Suprapubic skin (tissue), 4 donors: ENCODE measurements around the gene FEM1A. TPM values are rescaled to one million over a fixed set of nuclear protein-coding genes. Genes with fewer than 3 reads are reported as not detected.
"Not testable (repeated sequence)": the region's sequence is repeated elsewhere in the genome, so short reads cannot be mapped to it uniquely, and the experiment has no call there.

Experiments used
- DNase-seq, 2 donors: peaks; one replicate each; pipeline ENCODE4 v3.0.0-alpha.2; 2019; ENCODE audit warnings: low spot score in 2 of 2
- H3K27ac ChIP-seq: fragments of 200-600 bp; sonication (generic); one replicate; pipeline ENCODE4 v1.5.1; 2019
- H3K27me3 ChIP-seq: fragments of 200-600 bp; sonication (generic); one replicate; pipeline ENCODE4 v1.5.1; 2019
- H3K36me3 ChIP-seq: fragments of 200-600 bp; sonication (generic); one replicate; pipeline ENCODE4 v1.5.1; 2019
- H3K4me1 ChIP-seq: fragments of 200-600 bp; sonication (generic); one replicate; pipeline ENCODE4 v1.5.1; 2019
- H3K4me3 ChIP-seq: fragments of 200-600 bp; sonication (generic); one replicate; pipeline ENCODE4 v1.5.1; 2019; ENCODE audit warnings: mild to moderate bottlenecking
- H3K9me3 ChIP-seq: fragments of 200-600 bp; sonication (generic); one replicate; pipeline ENCODE4 v1.5.1; 2019
- CTCF ChIP-seq, 2 donors: fragments of 200-600 bp in 1 of 2; fragments of 450-650 bp in 1 of 2; sonication (generic) in 1 of 2; IDR thresholded peaks; one replicate each; pipeline ENCODE4 v1.5.1; 2016 to 2019; ENCODE audit warnings: antibody characterized with exemption in 2 of 2, mild to moderate bottlenecking in 1 of 2, moderate library complexity in 1 of 2
- EP300 ChIP-seq: sonication (generic); formaldehyde crosslinking; IDR thresholded peaks from one replicate; pipeline ENCODE4 v1.6.1; 2017; ENCODE audit warnings: antibody characterized with exemption
- POLR2A ChIP-seq, 2 donors: fragments of 450-650 bp; IDR thresholded peaks; one replicate each; pipeline ENCODE4 v1.6.1; 2017; ENCODE audit warnings: antibody characterized with exemption in 2 of 2, mild to moderate bottlenecking in 2 of 2, moderate library complexity in 2 of 2
- POLR2AphosphoS5 ChIP-seq, 3 donors: sonication (generic); formaldehyde crosslinking; IDR thresholded peaks; one replicate each; pipeline ENCODE4 v1.6.1; 2017; ENCODE audit warnings: antibody characterized with exemption in 3 of 3
- WGBS: methylation state at CpG from one replicate; pipeline ENCODE4 v1.1.5; 2018; 5-methylcytosine and 5-hydroxymethylcytosine counted together
- total RNA-seq, 4 donors: library from RNA; depleted of rRNA; stranded (reverse); fragments of >200 nt; gene quantifications; one replicate each; pipeline ENCODE4 v1.1.0, GENCODE V29; 2016

Gene FEM1A
- total RNA-seq, 4 donors from 2014 or later: 29.6 to 51.8 (median 41.1) TPM

GRCh38 chr19:4775627-4776152 lies 15.8 kb upstream of the FEM1A start:
- no peak for DNase-seq
- Histone ChIP-seq H3K4me3 (no peak overlapping the region), H3K36me3 (no peaks in the 10 kb centered on the region), H3K9me3 (no peaks in the 10 kb centered on the region), H3K27me3 (peaks cover 14% of the 10 kb centered on the region), H3K4me1 (no peaks in the 10 kb centered on the region), H3K27ac (no peak overlapping the region)
- WGBS: 68% methylated on average over 5 of the region's 5 CpGs
- TF ChIP-seq EP300: no peak
- TF ChIP-seq POLR2AphosphoS5 (IDR thresholded peaks at IDR 0.05): no peak
- no peak for TF ChIP-seq POLR2A (IDR thresholded peaks at IDR 0.05)
- TF ChIP-seq CTCF (IDR thresholded peaks at IDR 0.05): no peak

- 50% methylated on average over 14 of the region's 14 CpGs for whole genome bisulfite sequencing
- H3K9me3 ChIP-seq: no peaks in the 10 kb centered on the region
- H3K4me3 ChIP-seq: no peak overlapping the region
- no peak for DNase-seq
- peaks cover 14% of the 10 kb centered on the region for H3K27me3 ChIP-seq
- H3K36me3 ChIP-seq: no peaks in the 10 kb centered on the region
- no peak for TF ChIP-seq POLR2A (IDR thresholded peaks at IDR 0.05)
- no peak for TF ChIP-seq EP300
- no peak for TF ChIP-seq POLR2AphosphoS5 (IDR thresholded peaks at IDR 0.05)
- no peak for TF ChIP-seq CTCF (IDR thresholded peaks at IDR 0.05)
- no peaks in the 10 kb centered on the region for H3K4me1 ChIP-seq
- H3K27ac ChIP-seq: no peak overlapping the region
Measured at GRCh38 chr19:4776436-4777211, 14.9 kb upstream of the FEM1A start.

GRCh38 chr19:4778124-4778523 lies 13.4 kb upstream of the FEM1A start:
- H3K4me3 ChIP-seq, H3K4me1 ChIP-seq, H3K27me3 ChIP-seq, DNase-seq, H3K9me3 ChIP-seq, H3K27ac ChIP-seq, H3K36me3 ChIP-seq: not testable (repeated sequence)
- 79% methylated on average over 5 of the region's 5 CpGs for WGBS

GRCh38 chr19:4780860-4781259 lies 10.7 kb upstream of the FEM1A start:
- peaks cover 12% of the 10 kb centered on the region for H3K27me3 ChIP-seq
- TF ChIP-seq POLR2AphosphoS5 (IDR thresholded peaks at IDR 0.05) (no peak), CTCF (IDR thresholded peaks at IDR 0.05) (no peak), EP300 (no peak), POLR2A (IDR thresholded peaks at IDR 0.05) (no peak)
- H3K36me3 ChIP-seq: no peaks in the 10 kb centered on the region
- H3K4me3 ChIP-seq: no peak overlapping the region
- H3K4me1 ChIP-seq: no peaks in the 10 kb centered on the region
- H3K27ac ChIP-seq: no peak overlapping the region
- no peak for DNase-seq
- 85% methylated on average over 6 of the region's 6 CpGs for WGBS
- H3K9me3 ChIP-seq: no peaks in the 10 kb centered on the region

GRCh38 chr19:4781801-4782200 lies 9.7 kb upstream of the FEM1A start:
- no peak overlapping the region for H3K27ac ChIP-seq
- DNase-seq: no peak
- 52% methylated on average over 3 of the region's 3 CpGs for WGBS
- H3K27me3 ChIP-seq: peaks cover 7% of the 10 kb centered on the region
- no peaks in the 10 kb centered on the region for H3K36me3 ChIP-seq
- H3K4me3 ChIP-seq: no peak overlapping the region
- H3K4me1 ChIP-seq: no peaks in the 10 kb centered on the region
- TF ChIP-seq EP300: no peak
- TF ChIP-seq CTCF (IDR thresholded peaks at IDR 0.05): no peak
- no peak for TF ChIP-seq POLR2A (IDR thresholded peaks at IDR 0.05)
- TF ChIP-seq POLR2AphosphoS5 (IDR thresholded peaks at IDR 0.05): no peak
- no peaks in the 10 kb centered on the region for H3K9me3 ChIP-seq

- H3K36me3 ChIP-seq, DNase-seq, H3K27me3 ChIP-seq, H3K4me1 ChIP-seq, H3K27ac ChIP-seq, H3K4me3 ChIP-seq, H3K9me3 ChIP-seq: not testable (repeated sequence)
- 87% methylated on average over 5 of the region's 6 CpGs for WGBS
Measured at GRCh38 chr19:4786412-4787016, 5.0 kb upstream of the FEM1A start.

GRCh38 chr19:4792019-4792865 lies 708 bp downstream of the FEM1A start:
- peak overlapping the region; percentile 95 for H3K4me3 ChIP-seq
- H3K36me3 ChIP-seq: peaks cover 30% of the 10 kb centered on the region
- DNase-seq, H3K9me3 ChIP-seq, H3K27me3 ChIP-seq: not testable (repeated sequence)
- peak overlapping the region; percentile 93 for H3K27ac ChIP-seq
- peaks cover 49% of the 10 kb centered on the region for H3K4me1 ChIP-seq
- 10% methylated on average over 28 of the region's 75 CpGs for WGBS

GRCh38 chr19:4792866-4793195 lies 1.3 kb downstream of the FEM1A start:
- 88% methylated on average over 5 of the region's 24 CpGs for WGBS
- DNase-seq: not testable (repeated sequence)

More at GRCh38 chr19:4792866-4793195, 1.3 kb downstream of the FEM1A start:
- H3K9me3 ChIP-seq, H3K27me3 ChIP-seq: not testable (repeated sequence)
- H3K27ac ChIP-seq: peak overlapping the region; percentile 93
- peaks cover 49% of the 10 kb centered on the region for H3K4me1 ChIP-seq
- H3K4me3 ChIP-seq: peak overlapping the region; percentile 95
- H3K36me3 ChIP-seq: peaks cover 30% of the 10 kb centered on the region
